Suprapubic skin (tissue), 4 donors: ENCODE results near the gene TMEM258.

Experiments
- EP300 ChIP-seq: sonication (generic); formaldehyde crosslinking; IDR thresholded peaks from one replicate; pipeline ENCODE4 v1.6.1; 2017; ENCODE audit warnings: antibody characterized with exemption
- POLR2A ChIP-seq, 2 donors: fragments of 450-650 bp; IDR thresholded peaks; one replicate each; pipeline ENCODE4 v1.6.1; 2017; ENCODE audit warnings: antibody characterized with exemption in 2 of 2, mild to moderate bottlenecking in 2 of 2, moderate library complexity in 2 of 2
- POLR2AphosphoS5 ChIP-seq, 3 donors: sonication (generic); formaldehyde crosslinking; IDR thresholded peaks; one replicate each; pipeline ENCODE4 v1.6.1; 2017; ENCODE audit warnings: antibody characterized with exemption in 3 of 3
- TF ChIP-seq, protein P1 (sequence below), 2 donors: fragments of 200-600 bp in 1 of 2; fragments of 450-650 bp in 1 of 2; sonication (generic) in 1 of 2; IDR thresholded peaks; one replicate each; pipeline ENCODE4 v1.5.1; 2016 to 2019; ENCODE audit warnings: antibody characterized with exemption in 2 of 2, mild to moderate bottlenecking in 1 of 2, moderate library complexity in 1 of 2

DNA sequence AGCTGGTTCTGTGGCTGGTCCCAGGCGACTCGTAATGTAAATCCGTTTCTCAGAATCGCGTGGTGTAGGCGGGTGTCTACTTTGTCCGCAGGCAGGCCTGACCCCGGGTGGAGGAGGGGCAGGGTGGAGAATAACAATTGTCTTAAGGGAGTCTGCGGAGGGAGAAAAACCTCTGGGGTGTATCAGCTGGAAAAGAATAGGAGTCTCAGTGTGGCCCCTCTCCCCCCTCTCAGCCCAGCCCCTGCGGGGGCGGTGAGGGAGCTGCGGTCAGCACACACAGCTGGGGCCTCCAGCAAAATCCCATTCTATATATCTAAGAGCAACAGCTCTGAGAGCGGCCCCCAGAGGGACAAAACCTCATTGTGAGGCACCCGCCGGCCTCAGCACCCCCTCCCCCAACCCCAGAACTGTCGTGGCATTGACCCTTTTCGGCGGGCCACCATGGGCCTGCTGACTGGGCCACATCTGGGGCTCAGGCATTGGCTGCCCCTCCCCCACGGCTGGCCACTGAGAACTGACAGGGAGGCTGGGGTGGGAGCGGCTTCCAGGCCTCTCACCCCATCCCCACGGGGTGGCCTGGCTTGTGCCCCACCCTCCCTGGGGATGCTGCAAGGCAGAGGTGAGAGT, 42.7 kb downstream of the TMEM258 start:
- no peak for TF ChIP-seq POLR2AphosphoS5 (IDR thresholded peaks at IDR 0.05)
- no peak for TF ChIP-seq POLR2A (IDR thresholded peaks at IDR 0.05)
- TF ChIP-seq, protein P1, sequence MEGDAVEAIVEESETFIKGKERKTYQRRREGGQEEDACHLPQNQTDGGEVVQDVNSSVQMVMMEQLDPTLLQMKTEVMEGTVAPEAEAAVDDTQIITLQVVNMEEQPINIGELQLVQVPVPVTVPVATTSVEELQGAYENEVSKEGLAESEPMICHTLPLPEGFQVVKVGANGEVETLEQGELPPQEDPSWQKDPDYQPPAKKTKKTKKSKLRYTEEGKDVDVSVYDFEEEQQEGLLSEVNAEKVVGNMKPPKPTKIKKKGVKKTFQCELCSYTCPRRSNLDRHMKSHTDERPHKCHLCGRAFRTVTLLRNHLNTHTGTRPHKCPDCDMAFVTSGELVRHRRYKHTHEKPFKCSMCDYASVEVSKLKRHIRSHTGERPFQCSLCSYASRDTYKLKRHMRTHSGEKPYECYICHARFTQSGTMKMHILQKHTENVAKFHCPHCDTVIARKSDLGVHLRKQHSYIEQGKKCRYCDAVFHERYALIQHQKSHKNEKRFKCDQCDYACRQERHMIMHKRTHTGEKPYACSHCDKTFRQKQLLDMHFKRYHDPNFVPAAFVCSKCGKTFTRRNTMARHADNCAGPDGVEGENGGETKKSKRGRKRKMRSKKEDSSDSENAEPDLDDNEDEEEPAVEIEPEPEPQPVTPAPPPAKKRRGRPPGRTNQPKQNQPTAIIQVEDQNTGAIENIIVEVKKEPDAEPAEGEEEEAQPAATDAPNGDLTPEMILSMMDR (IDR thresholded peaks at IDR 0.05), result no peak
- TF ChIP-seq EP300, result no peak
